Esophagus muscularis mucosa (tissue), 4 donors: ENCODE data around the gene DDX17. TPM values are rescaled to one million over a fixed set of nuclear protein-coding genes. Genes with fewer than 3 reads are reported as not detected.

Source experiments
- DNase-seq: peaks from one replicate; pipeline ENCODE4 v3.0.0-alpha.2; 2017; ENCODE audit errors: extremely low spot score
- H3K27ac ChIP-seq, 4 donors: fragments of 200-600 bp; sonication (generic); replicated peaks in 1 of 4; 1 replicate in 3 of 4; 2 replicates in 1 of 4; pipeline ENCODE4 v1.5.1; 2016 to 2019; ENCODE audit warnings: mild to moderate bottlenecking in 1 of 4
- H3K27me3 ChIP-seq, 4 donors: fragments of 200-600 bp; sonication (generic); one replicate each; pipeline versions ENCODE4 v1.5.1 to v1.6.0; 2016 to 2019
- H3K36me3 ChIP-seq, 4 donors: fragments of 200-600 bp; sonication (generic); one replicate each; pipeline ENCODE4 v1.5.1; 2016 to 2019
- H3K4me1 ChIP-seq, 4 donors: fragments of 200-600 bp; sonication (generic); one replicate each; pipeline ENCODE4 v1.5.1; 2016 to 2019
- H3K4me3 ChIP-seq, 4 donors: fragments of 200-600 bp; sonication (generic); 1 replicate in 2 of 4; 2 replicates in 2 of 4; pipeline ENCODE4 v1.5.1; 2016 to 2019; ENCODE audit warnings: mild to moderate bottlenecking in 4 of 4, moderate library complexity in 1 of 4
- H3K9me3 ChIP-seq, 4 donors: fragments of 200-600 bp; sonication (generic); 1 replicate in 3 of 4; 2 replicates in 1 of 4; pipeline ENCODE4 v1.5.1; 2016 to 2019
- CTCF ChIP-seq, 3 experiments: fragments of 200-600 bp in 2 of 3; fragments of 450-650 bp in 1 of 3; sonication (generic) in 2 of 3; IDR thresholded peaks; one replicate each; pipeline ENCODE4 v1.5.1; 2017 to 2019; ENCODE audit warnings: antibody characterized with exemption in 3 of 3, mild to moderate bottlenecking in 2 of 3, moderate library complexity in 1 of 3
- EP300 ChIP-seq: sonication (generic); formaldehyde crosslinking; IDR thresholded peaks from one replicate; pipeline ENCODE4 v1.6.1; 2017; ENCODE audit warnings: antibody characterized with exemption
- POLR2A ChIP-seq: fragments of 450-650 bp; IDR thresholded peaks from one replicate; pipeline ENCODE4 v1.6.1; 2017; ENCODE audit warnings: antibody characterized with exemption, moderate library complexity, mild to moderate bottlenecking, low read depth
- POLR2AphosphoS5 ChIP-seq, 2 donors: sonication (generic); formaldehyde crosslinking; IDR thresholded peaks; one replicate each; pipeline ENCODE4 v1.6.1; 2017; ENCODE audit warnings: antibody characterized with exemption in 2 of 2
- WGBS: methylation state at CpG from one replicate; pipeline ENCODE4 v1.1.5; 2018; 5-methylcytosine and 5-hydroxymethylcytosine counted together
- intact Hi-C: fragments of 100-400 bp; cut with DNase I; formaldehyde crosslinking; loops from one replicate; pipeline ENCODE4 v1.15.1; 2023
- total RNA-seq, 4 donors: library from RNA; depleted of rRNA; stranded (reverse); fragments of >200 nt; gene quantifications; one replicate each; pipeline versions ENCODE4 v1.1.0 to v1.2.1, GENCODE V29; 2016

Gene DDX17
- 1,000 to 10,000 TPM in 1 of 4 donors, 100 to 1,000 TPM in 3; 327 to 1,333 (median 592) TPM for total RNA-seq

GRCh38 chr22:38506118-38506962 is at the start of gene DDX17:
TSS of gene DDX17 (minus strand) at chr22:38506311.
- intact Hi-C loops: loop anchor here (10.0 kb wide), 1 partner anchor 112 kb away; no protein-coding TSS in a partner anchor
- no peaks in the 10 kb centered on the region for H3K27me3 ChIP-seq
- peak within 1 kb of the TSS; percentile 80 to 92 (median 86) for H3K4me3 ChIP-seq
- H3K27ac ChIP-seq: peak within 1 kb of the TSS; percentile 99 to 100 (median 99)
- peak; percentile 99 for DNase-seq
- peaks cover 0 to 20% (median 4%) of the 10 kb centered on the region in 4 donors for H3K36me3 ChIP-seq
- TF ChIP-seq POLR2A (peak; percentile 53), EP300 (peak; percentile 32), POLR2AphosphoS5 (IDR thresholded peaks at IDR 0.05) (peak; percentile 82 to 84), CTCF (IDR thresholded peaks at IDR 0.05) (peak in 1 of 3 experiments; percentile 26)
- H3K9me3 ChIP-seq: no peaks in the 10 kb centered on the region
- under 1% methylated on average over 21 of the region's 83 CpGs for WGBS
- peaks cover 37 to 46% (median 42%) of the 10 kb centered on the region in 4 donors for H3K4me1 ChIP-seq

GRCh38 chr22:38554281-38554680 is 48.2 kb upstream of the DDX17 start:
- no peaks in the 10 kb centered on the region for H3K27me3 ChIP-seq
- intact Hi-C loops: no loop called here
- TF ChIP-seq CTCF (IDR thresholded peaks at IDR 0.05) (no peak), POLR2A (no peak), POLR2AphosphoS5 (IDR thresholded peaks at IDR 0.05) (no peak), EP300 (no peak)
- no peak for DNase-seq
- H3K4me1 ChIP-seq: no peaks in the 10 kb centered on the region
- H3K4me3 ChIP-seq: no peak overlapping the region
- whole genome bisulfite sequencing: 87% methylated on average over 3 of the region's 3 CpGs
- no peaks in the 10 kb centered on the region for H3K9me3 ChIP-seq
- no peaks in the 10 kb centered on the region for H3K36me3 ChIP-seq
- no peak overlapping the region for H3K27ac ChIP-seq

DNA sequence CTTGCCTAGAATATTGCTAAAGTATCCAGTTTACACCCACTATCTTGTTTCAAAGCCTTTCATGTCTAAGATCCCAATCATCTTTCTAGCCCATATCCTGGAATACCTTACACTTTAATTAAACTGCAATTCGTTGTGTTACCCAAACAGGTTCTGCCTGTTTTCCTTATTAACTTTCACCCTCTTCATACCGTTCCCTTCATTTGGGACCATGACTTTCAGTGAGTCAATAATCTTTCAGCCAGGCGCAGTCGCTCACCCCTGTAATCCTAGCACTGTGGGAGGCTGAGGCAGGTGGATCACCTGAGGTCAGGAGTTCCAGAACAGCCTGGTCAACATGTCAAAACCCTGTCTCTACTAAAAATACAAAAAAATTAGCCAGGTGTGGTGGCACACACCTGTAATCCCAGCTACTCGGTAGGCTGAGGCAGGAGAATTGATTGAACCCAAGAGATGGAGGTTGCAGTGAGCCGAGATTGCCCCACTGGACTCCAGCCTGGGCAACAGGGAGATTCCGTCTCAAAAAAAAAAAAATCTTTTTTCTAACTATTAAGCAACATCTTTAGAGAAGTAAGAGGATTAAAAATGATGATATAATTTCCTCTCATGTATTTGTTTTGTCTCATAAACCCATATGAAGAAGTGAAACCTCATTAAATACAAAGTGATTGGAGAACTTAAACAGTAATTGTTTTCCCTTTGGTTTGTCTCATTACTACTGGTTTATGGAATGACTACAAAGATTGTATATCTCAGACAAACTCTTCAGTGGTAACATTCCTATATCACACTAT is 43.2 kb upstream of the DDX17 start:
- Histone ChIP-seq H3K9me3 (peaks cover 0 to under 1% (median 0%) of the 10 kb centered on the region in 4 donors), H3K4me3 (no peak overlapping the region), H3K27ac (no peak overlapping the region), H3K4me1 (no peaks in the 10 kb centered on the region), H3K27me3 (no peaks in the 10 kb centered on the region), H3K36me3 (no peaks in the 10 kb centered on the region)
- WGBS: 92% methylated on average over 7 of the region's 7 CpGs
- no peak for TF ChIP-seq CTCF (IDR thresholded peaks at IDR 0.05)
- no peak for TF ChIP-seq EP300
- TF ChIP-seq POLR2AphosphoS5 (IDR thresholded peaks at IDR 0.05): no peak
- TF ChIP-seq POLR2A: no peak
- DNase-seq: no peak
- intact Hi-C loops: no loop called here

- Histone ChIP-seq H3K9me3 (peaks cover 0 to 8% (median 2%) of the 10 kb centered on the region in 4 donors), H3K27me3 (no peaks in the 10 kb centered on the region), H3K27ac (no peak overlapping the region), H3K36me3 (no peaks in the 10 kb centered on the region), H3K4me1 (no peaks in the 10 kb centered on the region), H3K4me3 (no peak overlapping the region)
- intact Hi-C loops: no loop called here
- no peak for DNase-seq
- WGBS: 89% methylated on average over 2 of the region's 2 CpGs
- no peak for TF ChIP-seq CTCF (IDR thresholded peaks at IDR 0.05)
- TF ChIP-seq POLR2AphosphoS5 (IDR thresholded peaks at IDR 0.05): no peak
Measured at GRCh38 chr22:38540701-38541100, 34.6 kb upstream of the DDX17 start.
